GM23338 (cell line): ENCODE data around the gene COL5A2.

Source experiments
- CREB1 ChIP-seq: fragments of 250-450 bp; sonication (Bioruptor Pico); IDR thresholded peaks from 2 replicates; pipeline ENCODE4 v1.5.0; 2020; ENCODE audit warnings: low read depth, mild to moderate bottlenecking, moderate library complexity
- EZH2 ChIP-seq: fragments of 200-600 bp; sonication (generic); IDR thresholded peaks from one replicate; pipeline ENCODE4 v1.8.0; 2017; ENCODE audit warnings: antibody characterized with exemption, mild to moderate bottlenecking, low read depth; ENCODE audit not compliant: unreplicated experiment
- EZH2phosphoT487 ChIP-seq: fragments of 200-600 bp; sonication (generic); IDR thresholded peaks from one replicate; pipeline ENCODE4 v1.8.1; 2018; ENCODE audit warnings: antibody characterized with exemption; ENCODE audit not compliant: unreplicated experiment
- JUNB ChIP-seq: IDR thresholded peaks from one replicate; pipeline ENCODE4 v1.6.1; 2016; ENCODE audit warnings: antibody characterized with exemption; ENCODE audit not compliant: unreplicated experiment
- NANOG ChIP-seq: IDR thresholded peaks from 2 replicates; pipeline ENCODE4 v1.6.1; 2016; ENCODE audit warnings: antibody characterized with exemption, borderline replicate concordance
- POLR2AphosphoS5 ChIP-seq: IDR thresholded peaks from 2 replicates; pipeline ENCODE4 v1.6.1; 2016; ENCODE audit warnings: antibody characterized with exemption, low read depth
- STAT1 ChIP-seq: IDR thresholded peaks from one replicate; pipeline ENCODE4 v1.6.1; 2016; ENCODE audit warnings: antibody characterized with exemption; ENCODE audit not compliant: unreplicated experiment
- ZNF114 ChIP-seq: fragments of 250-450 bp; sonication (Bioruptor Pico); IDR thresholded peaks from 2 replicates; pipeline ENCODE4 v1.5.0; 2020; ENCODE audit warnings: mild to moderate bottlenecking, moderate library complexity
- TF ChIP-seq, protein P1 (sequence below), 2 experiments: fragments of 200-600 bp in 1 of 2; sonication (generic) in 1 of 2; conservative IDR thresholded peaks; 2 replicates each; pipeline versions ENCODE4 v1.5.1 to v1.6.1; 2016 to 2017; ENCODE audit warnings: antibody characterized with exemption in 2 of 2, low read depth in 2 of 2, mild to moderate bottlenecking in 2 of 2, moderate library complexity in 1 of 2
- TF ChIP-seq, protein P2 (sequence below): IDR thresholded peaks from one replicate; pipeline ENCODE4 v1.6.1; 2018; ENCODE audit warnings: antibody characterized with exemption; ENCODE audit not compliant: unreplicated experiment
- TF ChIP-seq, protein P3 (sequence below): IDR thresholded peaks from 2 replicates; pipeline ENCODE4 v1.6.1; 2016; ENCODE audit warnings: antibody characterized with exemption

DNA sequence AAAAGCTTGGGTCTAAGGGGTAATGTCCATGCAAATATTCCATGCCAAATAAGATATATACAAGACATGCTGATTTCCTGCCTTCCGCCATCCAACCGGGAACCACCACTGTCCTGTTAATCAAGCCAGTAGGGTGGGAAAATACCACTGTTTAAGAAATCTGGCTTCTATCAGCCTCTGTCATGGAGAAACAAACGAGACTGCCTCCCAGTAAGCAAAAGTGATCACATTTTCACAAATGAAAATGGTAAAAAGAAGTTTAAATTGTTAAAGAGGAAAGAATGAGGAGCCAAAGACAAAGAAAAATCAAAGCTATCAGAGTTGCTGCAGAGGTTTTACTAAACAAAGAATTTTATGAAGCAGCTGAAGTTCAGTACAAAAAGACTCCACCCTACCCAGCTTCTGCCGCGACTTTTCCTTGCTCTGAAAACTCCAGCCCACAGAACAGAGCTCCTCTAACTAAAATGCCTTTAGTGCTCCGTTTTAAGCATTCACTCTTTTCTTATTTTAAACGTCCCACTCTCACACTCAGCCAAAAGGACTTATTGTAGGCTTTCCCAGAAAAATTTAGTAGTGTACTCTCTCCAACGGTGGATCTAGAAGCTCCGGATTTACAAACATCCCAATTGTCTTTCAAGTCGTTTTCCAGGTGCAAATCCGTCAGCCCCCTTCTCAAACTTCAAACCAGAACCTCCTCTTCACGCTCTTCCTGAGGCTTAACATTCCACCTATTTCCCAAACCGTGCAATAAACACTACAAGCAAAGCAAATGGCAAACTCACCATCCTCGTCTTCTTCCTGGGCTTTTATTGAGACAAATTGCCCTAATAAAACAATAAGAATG lies 613 bp downstream of the COL5A2 start:
- TF ChIP-seq, protein P1, sequence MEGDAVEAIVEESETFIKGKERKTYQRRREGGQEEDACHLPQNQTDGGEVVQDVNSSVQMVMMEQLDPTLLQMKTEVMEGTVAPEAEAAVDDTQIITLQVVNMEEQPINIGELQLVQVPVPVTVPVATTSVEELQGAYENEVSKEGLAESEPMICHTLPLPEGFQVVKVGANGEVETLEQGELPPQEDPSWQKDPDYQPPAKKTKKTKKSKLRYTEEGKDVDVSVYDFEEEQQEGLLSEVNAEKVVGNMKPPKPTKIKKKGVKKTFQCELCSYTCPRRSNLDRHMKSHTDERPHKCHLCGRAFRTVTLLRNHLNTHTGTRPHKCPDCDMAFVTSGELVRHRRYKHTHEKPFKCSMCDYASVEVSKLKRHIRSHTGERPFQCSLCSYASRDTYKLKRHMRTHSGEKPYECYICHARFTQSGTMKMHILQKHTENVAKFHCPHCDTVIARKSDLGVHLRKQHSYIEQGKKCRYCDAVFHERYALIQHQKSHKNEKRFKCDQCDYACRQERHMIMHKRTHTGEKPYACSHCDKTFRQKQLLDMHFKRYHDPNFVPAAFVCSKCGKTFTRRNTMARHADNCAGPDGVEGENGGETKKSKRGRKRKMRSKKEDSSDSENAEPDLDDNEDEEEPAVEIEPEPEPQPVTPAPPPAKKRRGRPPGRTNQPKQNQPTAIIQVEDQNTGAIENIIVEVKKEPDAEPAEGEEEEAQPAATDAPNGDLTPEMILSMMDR (conservative IDR thresholded peaks at IDR 0.05; ENCODE audit: low read depth in 2 of 2), result no peak
- TF ChIP-seq EZH2 (no peak), CREB1 (CRISPR knock-in tag) (no peak), POLR2AphosphoS5 (no peak), EZH2phosphoT487 (no peak), STAT1 (no peak), ZNF114 (CRISPR knock-in tag) (no peak), JUNB (no peak), NANOG (no peak)
- TF ChIP-seq, protein P2, sequence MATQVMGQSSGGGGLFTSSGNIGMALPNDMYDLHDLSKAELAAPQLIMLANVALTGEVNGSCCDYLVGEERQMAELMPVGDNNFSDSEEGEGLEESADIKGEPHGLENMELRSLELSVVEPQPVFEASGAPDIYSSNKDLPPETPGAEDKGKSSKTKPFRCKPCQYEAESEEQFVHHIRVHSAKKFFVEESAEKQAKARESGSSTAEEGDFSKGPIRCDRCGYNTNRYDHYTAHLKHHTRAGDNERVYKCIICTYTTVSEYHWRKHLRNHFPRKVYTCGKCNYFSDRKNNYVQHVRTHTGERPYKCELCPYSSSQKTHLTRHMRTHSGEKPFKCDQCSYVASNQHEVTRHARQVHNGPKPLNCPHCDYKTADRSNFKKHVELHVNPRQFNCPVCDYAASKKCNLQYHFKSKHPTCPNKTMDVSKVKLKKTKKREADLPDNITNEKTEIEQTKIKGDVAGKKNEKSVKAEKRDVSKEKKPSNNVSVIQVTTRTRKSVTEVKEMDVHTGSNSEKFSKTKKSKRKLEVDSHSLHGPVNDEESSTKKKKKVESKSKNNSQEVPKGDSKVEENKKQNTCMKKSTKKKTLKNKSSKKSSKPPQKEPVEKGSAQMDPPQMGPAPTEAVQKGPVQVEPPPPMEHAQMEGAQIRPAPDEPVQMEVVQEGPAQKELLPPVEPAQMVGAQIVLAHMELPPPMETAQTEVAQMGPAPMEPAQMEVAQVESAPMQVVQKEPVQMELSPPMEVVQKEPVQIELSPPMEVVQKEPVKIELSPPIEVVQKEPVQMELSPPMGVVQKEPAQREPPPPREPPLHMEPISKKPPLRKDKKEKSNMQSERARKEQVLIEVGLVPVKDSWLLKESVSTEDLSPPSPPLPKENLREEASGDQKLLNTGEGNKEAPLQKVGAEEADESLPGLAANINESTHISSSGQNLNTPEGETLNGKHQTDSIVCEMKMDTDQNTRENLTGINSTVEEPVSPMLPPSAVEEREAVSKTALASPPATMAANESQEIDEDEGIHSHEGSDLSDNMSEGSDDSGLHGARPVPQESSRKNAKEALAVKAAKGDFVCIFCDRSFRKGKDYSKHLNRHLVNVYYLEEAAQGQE, result no peak
- TF ChIP-seq, protein P3, sequence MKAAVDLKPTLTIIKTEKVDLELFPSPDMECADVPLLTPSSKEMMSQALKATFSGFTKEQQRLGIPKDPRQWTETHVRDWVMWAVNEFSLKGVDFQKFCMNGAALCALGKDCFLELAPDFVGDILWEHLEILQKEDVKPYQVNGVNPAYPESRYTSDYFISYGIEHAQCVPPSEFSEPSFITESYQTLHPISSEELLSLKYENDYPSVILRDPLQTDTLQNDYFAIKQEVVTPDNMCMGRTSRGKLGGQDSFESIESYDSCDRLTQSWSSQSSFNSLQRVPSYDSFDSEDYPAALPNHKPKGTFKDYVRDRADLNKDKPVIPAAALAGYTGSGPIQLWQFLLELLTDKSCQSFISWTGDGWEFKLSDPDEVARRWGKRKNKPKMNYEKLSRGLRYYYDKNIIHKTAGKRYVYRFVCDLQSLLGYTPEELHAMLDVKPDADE, result no peak
